Measurements from ENCODE around the gene MRNIP.

DNA sequence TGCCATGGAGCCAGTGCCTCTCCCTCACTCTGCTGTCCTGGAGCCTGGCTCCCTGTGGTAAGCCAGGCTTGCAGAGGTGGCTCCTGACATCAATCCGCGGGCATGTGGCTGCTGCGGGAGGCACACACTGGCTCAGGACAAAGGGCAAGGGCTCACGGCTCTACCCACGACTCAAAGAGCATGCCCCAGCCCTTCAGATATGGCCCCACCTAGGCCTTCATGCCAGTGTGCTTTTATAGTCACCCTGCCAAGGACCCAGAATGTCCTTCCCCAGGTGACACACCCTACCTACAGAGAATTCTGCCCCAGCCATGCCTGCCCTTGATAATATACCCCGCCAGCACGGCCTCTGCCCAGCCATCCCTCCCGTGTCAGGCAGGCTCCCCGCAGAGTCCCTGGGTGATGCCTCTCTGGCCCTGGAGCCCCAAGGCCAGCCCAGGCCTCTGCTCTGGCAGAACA, 53.5 kb downstream of the MRNIP start:
- TF ChIP-seq ZFP3 (CRISPR knock-in tag; IDR thresholded peaks at IDR 0.05): no peak
- no peak for TF ChIP-seq BACH2 (CRISPR knock-in tag; IDR thresholded peaks at IDR 0.05; ENCODE audit: borderline replicate concordance)
- TF ChIP-seq, protein P1, sequence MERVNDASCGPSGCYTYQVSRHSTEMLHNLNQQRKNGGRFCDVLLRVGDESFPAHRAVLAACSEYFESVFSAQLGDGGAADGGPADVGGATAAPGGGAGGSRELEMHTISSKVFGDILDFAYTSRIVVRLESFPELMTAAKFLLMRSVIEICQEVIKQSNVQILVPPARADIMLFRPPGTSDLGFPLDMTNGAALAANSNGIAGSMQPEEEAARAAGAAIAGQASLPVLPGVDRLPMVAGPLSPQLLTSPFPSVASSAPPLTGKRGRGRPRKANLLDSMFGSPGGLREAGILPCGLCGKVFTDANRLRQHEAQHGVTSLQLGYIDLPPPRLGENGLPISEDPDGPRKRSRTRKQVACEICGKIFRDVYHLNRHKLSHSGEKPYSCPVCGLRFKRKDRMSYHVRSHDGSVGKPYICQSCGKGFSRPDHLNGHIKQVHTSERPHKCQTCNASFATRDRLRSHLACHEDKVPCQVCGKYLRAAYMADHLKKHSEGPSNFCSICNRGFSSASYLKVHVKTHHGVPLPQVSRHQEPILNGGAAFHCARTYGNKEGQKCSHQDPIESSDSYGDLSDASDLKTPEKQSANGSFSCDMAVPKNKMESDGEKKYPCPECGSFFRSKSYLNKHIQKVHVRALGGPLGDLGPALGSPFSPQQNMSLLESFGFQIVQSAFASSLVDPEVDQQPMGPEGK (CRISPR knock-in tag; IDR thresholded peaks at IDR 0.05; ENCODE audit: borderline replicate concordance): no peak
